Measurements from ENCODE around the gene NXPH1.

GRCh38 chr7:8585591-8585990 is 152.2 kb downstream of the NXPH1 start:
- TF ChIP-seq ATF2 (CRISPR knock-in tag; IDR thresholded peaks at IDR 0.05; ENCODE audit: borderline replicate concordance, low read depth) (no peak), CTCF (IDR thresholded peaks at IDR 0.05) (no peak)

All from WTC11 (cell line).